Activated B cell treated with CpG ODN at 0.5 μM for 24 hours (primary cell): ENCODE measurements around the gene YY1. TPM values are rescaled to one million over a fixed set of nuclear protein-coding genes. Genes with fewer than 3 reads are reported as not detected.

Experiments used
- ATAC-seq: fragments of 200-7000 bp; cut with Tn5 transposase; one replicate; pipeline ENCODE4 v1.10.0; 2021; ENCODE audit warnings: low read depth, mild to moderate bottlenecking, moderate library complexity
- CTCF ChIA-PET: fragments of 350-600 bp; sonication (Branson Sonifier 250); formaldehyde crosslinking; loops from one replicate; lab custom pipeline; 2021; ENCODE audit warnings: antibody characterized with exemption; lab: Charles Lee
- POLR2A ChIA-PET: fragments of 350-600 bp; sonication (Branson Sonifier 250); formaldehyde crosslinking; loops from one replicate; lab custom pipeline; 2021; ENCODE audit warnings: antibody characterized with exemption; lab: Charles Lee
- DNase-seq: peaks from one replicate; pipeline ENCODE4 v3.0.0; 2022
- H3K27ac Mint-ChIP-seq: one replicate; pipeline ENCODE4 v1.8.0; 2020; ENCODE audit warnings: mixed read lengths
- H3K27me3 Mint-ChIP-seq: one replicate; pipeline ENCODE4 v1.8.0; 2021; ENCODE audit warnings: mixed read lengths
- H3K36me3 Mint-ChIP-seq: one replicate; pipeline ENCODE4 v1.8.0; 2021; ENCODE audit warnings: low read depth, mixed read lengths
- H3K4me1 Mint-ChIP-seq: one replicate; pipeline ENCODE4 v1.8.0; 2021; ENCODE audit warnings: mixed read lengths
- H3K4me3 Mint-ChIP-seq: one replicate; pipeline ENCODE4 v1.8.0; 2020; ENCODE audit warnings: mild to moderate bottlenecking, mixed read lengths
- H3K9me3 Mint-ChIP-seq: one replicate; pipeline ENCODE4 v1.8.0; 2020; ENCODE audit warnings: mixed read lengths
- CTCF ChIP-seq: fragments of 200-600 bp; IDR thresholded peaks from one replicate; pipeline ENCODE4 v1.8.0; 2022; ENCODE audit warnings: antibody characterized with exemption, mild to moderate bottlenecking
- intact Hi-C: fragments of 100-400 bp; cut with micrococcal nuclease; formaldehyde crosslinking; loops from one replicate; pipeline ENCODE4 v1.15.1; 2024
- total RNA-seq: library from RNA; stranded (reverse); gene quantifications from 2 replicates; pipeline ENCODE4 v1.2.3, GENCODE V29; 2022

The YY1 gene
- total RNA-seq, 1 donor from 2014 or later, result 72.6 TPM

- peak overlapping the region; percentile 84 for H3K27ac Mint-ChIP-seq
- ChIA-PET POLR2A (interaction anchor here (0.5 to 2.6 kb wide), 6 partner anchors 13 to 140 kb away, joined by 3 to 18 read pairs (median 5); no protein-coding TSS in a partner anchor), CTCF (interaction anchor here (2.1 kb wide), 1 partner anchor 16 kb away, joined by 6 read pairs; no protein-coding TSS in a partner anchor)
- peaks cover 33% of the 10 kb centered on the region for H3K36me3 Mint-ChIP-seq
- H3K27me3 Mint-ChIP-seq, result no peaks in the 10 kb centered on the region
- no peak for TF ChIP-seq CTCF
- H3K4me1 Mint-ChIP-seq, result peaks cover 56% of the 10 kb centered on the region
- H3K4me3 Mint-ChIP-seq, result peak overlapping the region; percentile 87
- peak; percentile 7 for ATAC-seq
- DNase-seq, result peak; percentile 47
- intact Hi-C loops, result loop anchor here (1.0 to 10.0 kb wide), 7 partner anchors 17 to 633 kb away; partner anchors contain the start of genes CCDC85C, DEGS2, EVL and WDR25
- H3K9me3 Mint-ChIP-seq, result no peaks in the 10 kb centered on the region
Measured at GRCh38 chr14:100237735-100238418, 1.1 kb upstream of the YY1 start.

- peak overlapping the region; percentile 79 for H3K27ac Mint-ChIP-seq
- peaks cover 64% of the 10 kb centered on the region for H3K4me1 Mint-ChIP-seq
- no peak for TF ChIP-seq CTCF
- H3K4me3 Mint-ChIP-seq, result peak overlapping the region; percentile 85
- H3K36me3 Mint-ChIP-seq, result peaks cover 31% of the 10 kb centered on the region
- ChIA-PET CTCF (interaction anchor here (1.1 to 1.5 kb wide), 2 partner anchors 18 to 43 kb away, joined by 3 to 4 read pairs; no protein-coding TSS in a partner anchor), POLR2A (interaction anchor here (1.5 to 2.1 kb wide), 2 partner anchors 18 to 25 kb away, joined by 3 to 6 read pairs; no protein-coding TSS in a partner anchor)
- H3K27me3 Mint-ChIP-seq, result no peaks in the 10 kb centered on the region
- intact Hi-C loops, result loop anchor here (2.0 to 10.0 kb wide), 2 partner anchors 81 to 635 kb away; partner anchors contain the start of genes CCDC85C and DEGS2
- no peak for ATAC-seq
- no peaks in the 10 kb centered on the region for H3K9me3 Mint-ChIP-seq
- peak; percentile 40 for DNase-seq
Measured at GRCh38 chr14:100239211-100239839, 381 bp downstream of the YY1 start.

GRCh38 chr14:100239840-100240667 lies 1.1 kb downstream of the YY1 start:
- Mint-ChIP-seq H3K27me3 (no peaks in the 10 kb centered on the region), H3K27ac (peak overlapping the region; percentile 90), H3K4me3 (peak overlapping the region; percentile 87), H3K9me3 (no peaks in the 10 kb centered on the region), H3K4me1 (peaks cover 61% of the 10 kb centered on the region), H3K36me3 (peaks cover 29% of the 10 kb centered on the region)
- ATAC-seq, result peak; percentile 48
- TF ChIP-seq CTCF, result no peak
- ChIA-PET CTCF (interaction anchor here (1.1 to 1.5 kb wide), 4 partner anchors 18 to 42 kb away, joined by 3 to 6 read pairs (median 4); no protein-coding TSS in a partner anchor), POLR2A (interaction anchor here (0.7 to 2.1 kb wide), 6 partner anchors 9 to 135 kb away, joined by 3 to 6 read pairs (median 4); a partner anchor contains a TSS)
- intact Hi-C loops, result loop anchor here (1.0 to 10.0 kb wide), 8 partner anchors 17 to 759 kb away; partner anchors contain the start of genes CCDC85C, CCNK, DEGS2 and SETD3
- DNase-seq, result peak; percentile 86

- Mint-ChIP-seq H3K9me3 (no peaks in the 10 kb centered on the region), H3K4me3 (peak overlapping the region; percentile 87), H3K27me3 (no peaks in the 10 kb centered on the region), H3K36me3 (peaks cover 27% of the 10 kb centered on the region), H3K4me1 (peaks cover 63% of the 10 kb centered on the region), H3K27ac (peak overlapping the region; percentile 90)
- POLR2A ChIA-PET, result interaction anchor here (0.7 to 2.1 kb wide), 9 partner anchors 10 to 136 kb away, joined by 3 to 7 read pairs (median 4); a partner anchor contains a TSS
- no peak for ATAC-seq
- no peak for TF ChIP-seq CTCF
- intact Hi-C loops, result loop anchor here (1.0 to 2.0 kb wide), 6 partner anchors 16 to 760 kb away; partner anchors contain the start of genes CCNK, SETD3 and SLC25A29
- CTCF ChIA-PET, result interaction anchor here (0.8 to 1.5 kb wide), 7 partner anchors 19 to 134 kb away, joined by 3 to 8 read pairs (median 3); no protein-coding TSS in a partner anchor
- DNase-seq, result no peak
Measured at GRCh38 chr14:100240668-100241032, 1.7 kb downstream of the YY1 start.
